HG02884 (cell line): ENCODE measurements around the gene MAT2A.
"Not testable (repeated sequence)": the region's sequence is repeated elsewhere in the genome, so short reads cannot be mapped to it uniquely, and the experiment has no call there.

Experiments
- ATAC-seq: cut with Tn5 transposase; IDR thresholded peaks from one replicate; pipeline ENCODE4 v1.9.1; 2021; ENCODE audit warnings: mild to moderate bottlenecking, moderate library complexity; ENCODE audit not compliant: unreplicated experiment

Gene MAT2A

GRCh38 chr2:85547089-85547858, 8.3 kb downstream of the MAT2A start:
- no peak for ATAC-seq

DNA sequence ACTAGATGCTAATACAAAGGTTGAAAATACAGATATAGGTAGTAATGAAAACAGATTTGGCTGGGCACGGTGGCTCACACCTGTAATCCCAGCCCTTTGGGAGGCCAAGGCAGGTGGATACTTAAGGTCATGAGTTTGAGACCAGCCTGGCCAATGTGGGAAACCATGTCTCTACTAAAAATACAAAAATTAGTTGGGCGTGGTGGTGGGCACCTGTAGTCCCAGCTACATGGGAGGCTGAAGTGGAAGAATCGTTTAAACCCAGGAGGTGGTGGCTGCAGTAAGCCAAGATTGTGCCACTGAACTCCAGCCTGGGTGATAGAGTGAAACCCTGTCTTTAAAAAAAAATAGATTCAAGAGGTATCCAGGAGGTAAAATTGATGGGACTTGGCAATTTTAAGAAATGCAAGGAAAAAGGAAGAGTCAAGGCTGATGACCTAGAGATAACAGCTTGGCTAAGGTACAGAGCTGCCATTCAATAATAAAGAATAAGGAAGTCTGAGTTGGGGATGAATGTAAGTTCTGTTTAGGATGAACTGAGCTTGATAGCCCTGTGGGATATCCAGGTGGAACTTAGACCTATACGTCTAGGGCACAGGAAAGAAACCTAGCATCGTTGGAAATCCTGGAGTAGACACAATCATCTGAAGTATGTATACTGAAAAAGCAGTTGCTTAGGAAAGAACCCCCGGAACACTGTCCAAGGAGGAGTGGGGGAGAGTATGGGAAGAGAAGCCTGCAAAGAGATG, 9.1 kb downstream of the MAT2A start:
- ATAC-seq, result no peak

DNA sequence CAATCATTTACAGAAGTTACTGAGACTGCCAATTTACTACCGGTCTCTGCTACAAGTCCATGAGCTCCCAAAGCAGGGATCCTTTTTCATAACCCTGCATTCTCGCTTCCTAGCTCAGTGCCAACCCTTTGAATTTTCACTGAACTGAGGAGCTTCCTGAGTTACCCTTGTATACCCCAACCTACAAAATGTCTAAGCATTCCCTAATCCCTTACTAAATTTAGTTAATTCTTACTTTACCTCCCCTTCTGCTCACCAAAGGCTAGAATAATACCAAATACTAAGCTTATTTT, 9.6 kb downstream of the MAT2A start:
- ATAC-seq, result no peak

GRCh38 chr2:85549095-85549494, 10.1 kb downstream of the MAT2A start:
- no peak for ATAC-seq

DNA sequence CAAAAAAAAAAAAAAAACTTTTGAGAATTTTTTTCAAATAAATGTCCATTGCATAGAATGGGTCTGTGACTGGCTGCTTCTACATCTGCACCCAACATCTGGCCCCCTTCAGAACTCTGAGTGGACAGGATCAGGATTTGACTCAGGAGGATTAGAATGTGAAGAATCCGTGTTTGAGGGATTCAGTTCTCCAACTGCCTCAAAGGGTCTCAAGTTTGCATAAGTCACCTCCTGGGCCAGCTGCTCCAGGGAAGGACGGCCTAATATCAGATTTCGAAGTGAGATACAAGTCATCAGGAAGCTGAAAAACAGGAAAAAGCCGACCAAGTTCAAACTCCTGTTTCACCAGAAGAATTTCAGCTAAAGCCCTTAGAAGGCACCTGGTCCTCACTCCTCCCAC, 10.9 kb downstream of the MAT2A start:
- no peak for ATAC-seq

GRCh38 chr2:85550486-85550885, 11.5 kb downstream of the MAT2A start:
- ATAC-seq, result no peak

GRCh38 chr2:85551698-85552678, 13.0 kb downstream of the MAT2A start:
- no peak for ATAC-seq

- no peak for ATAC-seq
Measured at GRCh38 chr2:85553184-85553583, 14.2 kb downstream of the MAT2A start.

DNA sequence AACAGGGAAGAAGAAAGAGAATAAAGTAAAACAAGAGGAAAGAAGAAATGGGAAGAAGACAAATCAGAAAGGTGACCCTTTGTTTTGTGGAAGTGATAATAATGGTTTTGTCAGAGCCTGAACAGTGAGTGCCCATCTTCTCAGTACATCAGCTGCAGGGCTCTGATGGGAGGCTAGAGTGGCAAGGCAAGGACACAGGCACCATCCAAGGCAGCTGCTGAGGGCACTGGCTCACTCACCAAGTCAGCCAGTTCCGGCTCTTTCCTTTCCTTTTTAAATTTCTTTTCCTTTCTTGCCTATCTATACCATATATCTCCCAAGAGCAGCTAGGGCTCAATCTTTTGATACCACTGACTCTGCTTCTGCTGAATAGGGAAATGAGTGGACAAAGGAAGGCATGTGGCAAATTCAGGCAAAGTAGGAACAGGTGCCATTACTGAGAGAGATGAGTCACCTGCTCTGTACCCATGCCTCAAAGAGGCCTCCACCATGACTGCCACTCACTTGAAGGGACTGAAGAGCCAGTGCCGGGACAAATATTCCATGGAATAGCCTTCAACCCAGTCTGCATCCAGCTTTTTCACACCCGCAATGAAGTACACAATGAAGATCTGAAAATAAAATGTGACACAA, 16.1 kb downstream of the MAT2A start:
- ATAC-seq, result no peak

GRCh38 chr2:85557130-85557529, 18.2 kb downstream of the MAT2A start:
- no peak for ATAC-seq

GRCh38 chr2:85558160-85558559, 19.2 kb downstream of the MAT2A start:
- ATAC-seq, result no peak

GRCh38 chr2:85560403-85560726, 21.4 kb downstream of the MAT2A start:
- ATAC-seq, result not testable (repeated sequence)

- no peak for ATAC-seq
Measured at GRCh38 chr2:85560812-85561279, 21.9 kb downstream of the MAT2A start.

DNA sequence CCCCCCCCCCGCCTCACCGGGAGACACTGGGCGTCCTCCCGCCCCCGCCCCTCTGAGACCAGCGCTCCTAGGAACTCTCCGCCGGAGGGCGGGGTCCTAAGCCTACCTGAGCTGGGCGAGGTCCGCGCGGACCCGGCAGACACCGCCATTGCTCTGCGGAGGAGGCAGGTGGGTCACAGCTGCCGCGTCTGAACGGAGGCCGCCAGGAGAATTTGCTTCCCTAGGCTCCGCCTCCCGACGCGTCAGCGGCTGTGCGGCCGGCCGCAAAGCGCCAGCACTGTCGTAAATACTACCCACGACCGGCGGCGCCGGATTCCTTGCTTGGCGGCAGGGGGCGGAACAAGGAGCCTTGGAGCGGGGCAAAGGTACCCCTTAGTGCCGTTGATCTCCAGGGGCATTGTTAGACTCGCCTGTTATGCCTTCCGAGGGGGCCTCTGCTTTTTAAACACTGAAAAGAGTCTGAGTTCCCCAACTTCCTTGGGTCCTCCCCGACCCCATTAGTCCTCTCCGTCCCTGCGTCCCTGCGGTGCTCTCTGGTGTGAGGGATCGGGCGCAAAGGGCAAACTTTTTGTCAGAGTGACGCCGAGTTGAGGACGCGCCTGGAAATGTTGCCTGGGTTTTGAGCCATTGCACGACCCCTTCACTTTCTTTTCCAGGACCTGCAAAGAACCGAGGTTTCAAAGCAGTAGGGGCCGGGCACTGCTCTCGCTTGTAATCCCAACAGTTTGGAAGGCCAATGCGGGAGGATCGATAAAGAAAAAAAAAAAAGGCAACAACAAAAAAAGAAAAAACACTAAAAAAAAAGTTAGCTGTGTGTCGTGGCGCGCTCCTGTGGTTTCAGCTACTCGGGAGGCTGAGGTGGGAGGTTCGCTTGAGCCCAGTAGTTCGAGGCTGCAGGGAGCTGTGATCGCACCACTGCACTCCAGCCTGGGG, 22.6 kb downstream of the MAT2A start, which contains the start of gene GGCX:
Gene GGCX (minus strand): TSS at position 214 of the 933 bp plus-strand sequence. CDS start 65 bp downstream, at position 149.
- ATAC-seq, result peak; percentile 90

GRCh38 chr2:85564144-85564563, 25.2 kb downstream of the MAT2A start:
- no peak for ATAC-seq

DNA sequence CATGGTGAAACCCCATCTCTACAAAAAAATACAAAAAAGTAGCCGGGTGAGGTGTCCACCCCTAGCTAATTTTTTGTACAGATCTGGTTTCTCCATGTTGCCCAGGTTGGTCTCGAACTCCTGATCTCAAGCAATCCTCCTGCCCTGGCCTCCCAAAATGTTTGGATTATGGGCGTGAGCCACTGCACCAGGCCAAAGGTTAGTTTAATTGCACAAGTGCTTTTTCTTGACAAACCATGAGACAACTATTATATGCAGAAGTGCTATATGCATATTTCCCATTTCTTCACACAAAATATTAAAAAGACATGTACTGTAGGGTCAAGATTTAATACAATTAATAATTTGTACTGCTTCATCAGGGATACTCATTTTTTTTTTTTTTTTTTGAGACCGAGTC, 27.3 kb downstream of the MAT2A start:
- no peak for ATAC-seq

GRCh38 chr2:85575739-85576138, 36.8 kb downstream of the MAT2A start:
- ATAC-seq, result no peak

GRCh38 chr2:85577063-85577385, 38.1 kb downstream of the MAT2A start:
- no peak for ATAC-seq

DNA sequence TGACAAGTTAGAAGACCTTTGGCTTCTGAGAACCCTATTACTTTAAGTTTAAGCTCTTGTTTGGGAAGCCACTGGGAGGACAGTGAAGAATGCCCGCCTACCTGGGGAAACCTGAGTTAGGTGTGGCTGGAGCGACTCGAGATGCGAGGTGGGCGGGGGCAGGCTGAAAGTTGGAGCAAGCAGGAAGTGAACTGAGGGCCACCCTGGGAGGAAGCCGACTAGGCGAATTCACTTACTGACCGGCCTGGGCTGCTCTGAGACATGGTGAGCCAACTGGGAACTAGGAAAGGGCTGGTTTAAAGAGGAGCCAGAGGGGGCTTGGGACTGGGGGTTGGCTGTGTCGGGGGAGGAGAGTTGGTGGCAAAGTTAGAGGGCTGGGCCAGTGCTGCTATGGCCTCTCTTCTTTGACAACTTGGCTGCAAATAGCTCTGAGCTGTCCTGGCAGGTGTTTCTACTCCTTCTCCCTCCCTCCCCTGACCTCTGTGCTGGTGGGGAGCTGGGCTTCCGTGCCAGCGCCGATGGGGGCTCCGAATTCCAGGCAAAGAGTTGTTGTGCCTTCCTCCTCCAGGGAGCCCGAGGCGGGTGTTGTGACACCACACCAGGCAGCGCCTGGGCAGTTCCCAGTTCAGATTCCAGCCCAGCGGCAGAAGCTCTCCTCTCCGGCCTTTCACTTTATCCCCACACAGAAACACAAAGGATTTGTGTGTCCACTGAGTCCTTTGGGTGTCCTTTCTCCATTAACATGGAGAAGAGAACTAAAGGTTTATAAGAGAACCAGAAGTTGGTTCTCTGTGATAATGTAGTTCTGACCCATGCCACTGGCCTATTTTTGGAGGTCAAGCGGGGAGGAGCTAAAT, 38.6 kb downstream of the MAT2A start, which contains the start of gene VAMP8:
Gene VAMP8 (plus strand): TSS at position 201 of the 857 bp plus-strand sequence. CDS start 61 bp downstream, at position 262.
- ATAC-seq, result peak; percentile 61
